NT2/D1 (cell line): Measurements from ENCODE around the gene DCC.

Source experiments
- SUZ12 ChIP-seq: IDR thresholded peaks from 2 replicates; pipeline ENCODE4 v1.6.1; 2011; ENCODE audit not compliant: insufficient read length, insufficient read depth; ENCODE audit errors: extremely low read depth
- YY1 ChIP-seq: IDR thresholded peaks from 2 replicates; pipeline ENCODE4 v1.6.1; 2011; ENCODE audit not compliant: insufficient read length, insufficient read depth
- ZNF274 ChIP-seq: IDR thresholded peaks from 2 replicates; pipeline ENCODE4 v1.6.1; 2011; ENCODE audit warnings: mild to moderate bottlenecking, low read depth, low read length

GRCh38 chr18:52620926-52621439 lies 281.0 kb downstream of the DCC start:
- TF ChIP-seq ZNF274 (no peak), YY1 (no peak), SUZ12 (no peak)
